DOHH2 (cell line): ENCODE results near the gene ZNF135.

Source experiments
- CTCF ChIP-seq: fragments of 200-600 bp; sonication (generic); IDR thresholded peaks from one replicate; pipeline ENCODE4 v1.5.1; 2014; ENCODE audit warnings: antibody characterized with exemption, mild to moderate bottlenecking, low read depth, low read length; ENCODE audit not compliant: poor library complexity, severe bottlenecking
- EZH2phosphoT487 ChIP-seq: fragments of 200-600 bp; sonication (generic); IDR thresholded peaks from 2 replicates; pipeline ENCODE4 v1.6.1; 2017; ENCODE audit warnings: borderline replicate concordance, mild to moderate bottlenecking, antibody characterized with exemption, low read length, moderate library complexity, mixed read lengths

GRCh38 chr19:58086825-58087710 is 28.0 kb downstream of the ZNF135 start:
- TF ChIP-seq CTCF = no peak
- TF ChIP-seq EZH2phosphoT487 = no peak
